GM21447 (cell line): ENCODE measurements around the gene HAUS7.

Experiments
- ATAC-seq: cut with Tn5 transposase; IDR thresholded peaks from one replicate; pipeline ENCODE4 v1.9.1; 2021; ENCODE audit not compliant: unreplicated experiment

The HAUS7 gene

GRCh38 chrX:153470411-153471363 is at the start of gene HAUS7:
TSS of gene HAUS7 (minus strand) at chrX:153470576. CDS start at chrX:153470557, 19 bp downstream.
- ATAC-seq, result peak; percentile 84

- no peak for ATAC-seq
Observed at GRCh38 chrX:153519569-153520286, 49.4 kb upstream of the HAUS7 start.

GRCh38 chrX:153517946-153518834 is 47.8 kb upstream of the HAUS7 start:
- ATAC-seq, result no peak

DNA sequence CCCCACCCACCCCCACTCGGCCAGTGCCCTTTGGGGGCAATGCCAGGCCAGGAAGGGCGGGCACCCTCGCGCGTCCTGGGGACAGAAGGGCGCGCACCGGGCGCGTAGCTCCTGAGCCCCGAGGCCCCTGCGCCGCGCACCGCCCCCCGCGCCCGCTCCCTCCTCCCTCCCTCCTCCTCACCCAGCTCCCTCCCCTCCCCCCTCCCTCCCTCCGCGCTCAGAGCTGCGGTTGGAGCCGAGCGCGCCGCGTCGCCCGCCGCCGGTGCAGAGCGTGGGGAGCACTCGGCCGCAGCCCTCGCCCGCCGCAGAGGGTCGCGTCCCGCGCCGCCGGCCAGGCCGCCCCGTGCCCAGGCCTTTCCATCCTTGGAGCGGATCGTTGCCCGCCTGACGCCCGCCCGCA is 47.0 kb upstream of the HAUS7 start, which contains the start of gene ATP2B3:
TSS of gene ATP2B3 (plus strand) at position 220 of the 400 bp plus-strand sequence. CDS start 18,606 bp downstream, outside the sequence.
- no peak for ATAC-seq

DNA sequence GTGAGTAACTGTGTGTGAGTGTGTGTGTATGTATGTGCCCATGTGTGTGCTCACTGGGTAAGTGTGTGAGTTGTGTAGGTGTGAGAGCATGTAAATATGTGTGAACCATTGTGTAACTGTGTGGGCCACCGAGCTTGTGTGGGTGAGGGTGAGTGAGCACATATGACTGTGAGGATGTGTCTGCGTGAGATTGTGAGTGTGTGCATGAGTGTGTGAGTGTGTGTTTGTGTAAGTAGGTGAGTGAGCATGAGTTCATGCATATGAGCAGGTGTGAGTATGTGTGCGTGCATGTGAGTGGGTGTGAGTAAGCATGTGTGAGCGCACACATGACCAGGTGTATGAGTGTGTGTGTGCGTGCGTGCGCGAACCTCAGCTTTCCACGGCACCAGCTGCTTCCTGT is 45.7 kb upstream of the HAUS7 start:
- ATAC-seq, result no peak

GRCh38 chrX:153515435-153515834 is 45.1 kb upstream of the HAUS7 start:
- no peak for ATAC-seq

DNA sequence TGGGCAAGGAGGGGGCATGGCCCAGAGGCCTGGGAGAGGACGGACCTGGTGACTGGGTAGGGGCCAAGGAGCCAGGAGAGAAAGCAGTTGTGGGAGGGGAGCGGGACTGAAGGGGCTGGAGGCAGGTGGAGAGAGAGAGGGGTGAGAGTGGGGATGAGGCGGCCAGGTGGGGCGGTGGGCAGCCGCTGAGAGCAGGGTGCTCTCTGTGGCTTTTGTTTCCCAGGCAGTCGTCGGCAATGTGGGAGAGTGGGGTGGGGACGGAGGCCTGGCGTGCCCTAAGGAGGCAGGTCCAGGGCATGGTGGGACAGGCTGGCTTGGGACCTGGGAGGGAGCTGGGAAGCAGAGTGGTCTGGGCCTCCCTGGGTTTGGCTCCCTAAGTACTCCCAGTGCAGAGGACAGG is 43.9 kb upstream of the HAUS7 start:
- ATAC-seq, result no peak

DNA sequence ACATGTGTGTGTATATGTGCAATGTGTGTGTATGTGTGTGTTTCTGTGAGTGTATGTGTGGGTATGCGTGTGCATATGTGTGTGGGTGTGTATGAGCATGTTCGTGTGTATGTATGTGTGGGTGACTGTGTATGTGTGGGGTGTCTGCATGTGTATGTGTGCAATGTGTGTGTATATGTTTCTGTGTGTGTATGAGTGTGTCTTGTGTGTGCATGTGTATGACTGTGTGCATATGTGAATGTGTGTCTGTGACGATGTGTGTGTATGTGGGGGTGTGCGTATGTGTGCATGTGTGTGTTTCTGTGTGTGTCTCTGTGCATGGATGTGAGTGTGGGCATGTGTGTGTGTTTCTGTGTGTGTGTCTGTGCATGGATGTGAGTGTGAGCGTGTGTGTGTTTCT is 42.9 kb upstream of the HAUS7 start:
- no peak for ATAC-seq

DNA sequence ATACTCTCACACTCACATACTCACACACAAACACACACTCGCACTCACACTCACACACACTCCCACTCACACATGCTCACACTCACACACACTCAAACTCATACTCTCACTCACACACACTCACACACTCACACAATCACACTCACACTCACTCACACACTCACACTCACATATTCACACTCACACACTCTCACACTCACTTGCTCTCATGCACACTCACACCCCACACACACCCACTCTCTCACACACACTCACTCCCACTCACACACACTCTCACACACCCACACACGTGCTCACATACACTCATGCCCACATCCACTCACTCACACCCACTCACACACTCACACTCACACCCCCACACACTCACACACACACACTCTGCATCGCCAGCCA is 42.1 kb upstream of the HAUS7 start:
- no peak for ATAC-seq

GRCh38 chrX:153511784-153512500 is 41.6 kb upstream of the HAUS7 start:
- no peak for ATAC-seq

GRCh38 chrX:153510383-153510782 is 40.0 kb upstream of the HAUS7 start:
- no peak for ATAC-seq

- ATAC-seq, result no peak
Observed at GRCh38 chrX:153509592-153509991, 39.2 kb upstream of the HAUS7 start.

GRCh38 chrX:153507484-153508178 is 37.3 kb upstream of the HAUS7 start:
- ATAC-seq, result peak; percentile 88

GRCh38 chrX:153505361-153505760 is 35.0 kb upstream of the HAUS7 start:
- ATAC-seq, result no peak

- no peak for ATAC-seq
Observed at GRCh38 chrX:153504445-153505016, 34.2 kb upstream of the HAUS7 start.

DNA sequence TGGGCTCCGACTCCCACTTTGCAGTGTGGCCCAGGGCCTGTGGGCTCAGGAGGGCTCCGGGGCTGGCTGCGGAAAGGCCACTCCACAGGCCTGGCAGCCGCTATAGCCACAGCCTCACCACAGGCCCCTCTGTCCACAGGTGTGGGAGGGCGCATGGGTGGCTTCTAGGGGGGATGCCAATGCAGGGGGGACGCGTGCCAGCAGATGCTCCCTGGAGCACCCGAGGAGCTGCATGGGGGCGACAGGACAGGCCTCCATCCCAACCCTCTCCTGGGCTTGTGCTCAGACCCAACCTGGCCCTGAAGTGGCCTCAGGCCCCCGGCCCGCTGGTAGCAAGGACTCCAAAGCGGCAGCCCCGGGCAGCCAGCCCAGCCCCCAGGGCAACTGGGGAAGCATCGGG is 32.4 kb upstream of the HAUS7 start:
- no peak for ATAC-seq

DNA sequence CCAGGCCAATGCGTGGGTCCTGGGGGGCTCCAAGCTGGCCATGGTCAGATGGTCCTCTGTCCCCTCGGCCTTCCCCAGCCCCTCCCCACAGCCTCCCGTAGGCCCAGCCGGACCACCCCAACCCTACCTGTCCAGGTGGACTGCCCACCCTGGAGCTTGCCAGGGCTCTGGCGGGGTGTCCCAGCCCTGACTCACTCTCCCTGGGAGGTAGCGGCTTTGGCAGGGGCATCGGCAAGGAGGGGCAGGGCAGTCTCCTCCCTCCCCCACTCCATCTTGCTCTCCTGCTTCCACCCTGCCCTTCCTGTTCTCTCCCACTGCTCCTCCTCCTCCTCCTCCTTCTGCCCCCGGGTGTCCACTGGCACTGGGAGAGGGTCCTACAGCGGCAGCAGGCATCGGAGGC is 31.8 kb upstream of the HAUS7 start:
- ATAC-seq, result no peak

DNA sequence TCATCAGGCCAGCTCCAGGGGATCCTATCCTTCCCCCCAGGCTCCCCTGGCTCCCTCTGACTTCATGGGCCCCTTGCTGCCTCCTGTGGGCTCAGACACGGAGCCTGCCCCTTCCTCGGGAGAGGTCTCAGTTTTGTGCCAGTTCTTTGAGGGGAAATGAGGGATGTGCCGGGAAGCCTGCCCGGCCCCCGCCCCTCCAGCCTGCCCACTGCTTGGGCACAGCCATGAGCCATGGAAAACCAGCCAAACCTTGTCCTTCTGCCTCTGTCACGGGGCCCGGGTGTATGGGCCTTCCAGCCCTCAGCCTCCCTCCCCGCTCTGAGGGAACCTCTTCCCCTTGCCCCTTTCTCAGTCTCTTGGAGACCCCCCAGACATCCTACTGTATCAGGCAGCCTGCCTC is 31.2 kb upstream of the HAUS7 start:
- no peak for ATAC-seq

DNA sequence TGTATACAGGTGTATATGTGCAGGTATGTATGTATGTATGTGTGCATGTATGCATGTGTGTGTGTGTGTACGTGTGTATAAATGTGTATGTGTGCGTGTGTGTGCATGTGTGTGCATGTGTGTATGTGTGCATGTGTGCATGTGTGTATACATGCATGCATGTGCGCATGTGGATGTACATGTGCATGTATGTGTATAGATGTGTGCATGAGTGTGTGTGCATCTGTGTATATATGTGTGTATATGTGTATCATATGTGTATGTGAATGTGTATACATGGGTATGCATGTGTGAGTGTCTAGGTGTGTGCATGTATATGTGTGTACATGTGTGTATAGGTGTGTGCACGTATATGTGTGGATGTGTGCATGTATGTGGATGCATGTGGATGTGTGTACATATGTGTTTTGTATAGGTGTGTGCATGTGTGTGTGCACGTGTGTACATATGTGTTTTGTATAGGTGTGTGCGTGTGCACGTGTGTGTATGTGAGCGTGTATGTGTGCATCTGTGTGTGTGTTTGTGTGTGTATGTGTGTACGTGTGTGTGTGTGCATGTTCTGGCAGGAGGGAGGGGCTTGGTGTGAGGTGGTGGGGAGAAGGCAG is 30.4 kb upstream of the HAUS7 start:
- ATAC-seq, result no peak
